C1 segment of cervical spinal cord (tissue), 14 donors: ENCODE measurements around the gene WFS1.

Experiments
- DNase-seq, 14 donors: peaks; one replicate each; lab custom pipeline; 2025; lab: John Stamatoyannopoulos, UW

The WFS1 gene

DNA sequence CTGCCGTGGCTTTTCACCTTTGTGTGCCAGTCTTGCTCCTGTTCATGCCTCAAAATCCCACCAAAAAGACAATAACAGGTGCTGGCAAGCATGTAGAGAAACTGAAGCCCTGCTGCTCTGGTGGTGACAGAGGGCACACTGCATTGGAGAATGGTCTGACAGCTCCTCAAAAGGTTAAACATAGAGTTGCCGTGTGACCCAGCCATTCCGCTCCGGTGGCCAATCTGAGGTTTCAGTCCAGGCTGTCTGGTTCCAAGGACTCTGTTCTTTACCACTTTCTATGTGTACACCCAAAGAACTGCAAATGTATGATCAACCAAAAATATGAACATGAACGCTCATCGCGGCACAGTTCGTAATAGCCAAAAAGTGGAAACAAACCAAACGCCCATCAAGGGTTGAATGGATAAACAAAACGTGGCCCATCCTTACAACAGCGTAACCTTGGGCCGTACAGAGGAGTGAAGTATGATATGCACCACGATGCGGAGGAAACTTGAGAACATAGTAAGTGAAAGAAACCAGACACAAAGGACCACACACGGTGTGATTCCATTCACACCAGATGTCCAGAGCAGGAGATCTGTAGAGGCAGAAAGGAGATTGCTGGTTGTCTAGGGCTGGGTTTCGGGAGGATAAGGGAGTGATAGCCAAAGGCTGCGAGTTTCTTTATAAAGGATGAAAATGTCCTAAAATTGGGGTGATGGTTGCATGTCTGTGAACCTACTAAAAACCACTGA lies 33.6 kb upstream of the WFS1 start:
- no peak for DNase-seq

DNA sequence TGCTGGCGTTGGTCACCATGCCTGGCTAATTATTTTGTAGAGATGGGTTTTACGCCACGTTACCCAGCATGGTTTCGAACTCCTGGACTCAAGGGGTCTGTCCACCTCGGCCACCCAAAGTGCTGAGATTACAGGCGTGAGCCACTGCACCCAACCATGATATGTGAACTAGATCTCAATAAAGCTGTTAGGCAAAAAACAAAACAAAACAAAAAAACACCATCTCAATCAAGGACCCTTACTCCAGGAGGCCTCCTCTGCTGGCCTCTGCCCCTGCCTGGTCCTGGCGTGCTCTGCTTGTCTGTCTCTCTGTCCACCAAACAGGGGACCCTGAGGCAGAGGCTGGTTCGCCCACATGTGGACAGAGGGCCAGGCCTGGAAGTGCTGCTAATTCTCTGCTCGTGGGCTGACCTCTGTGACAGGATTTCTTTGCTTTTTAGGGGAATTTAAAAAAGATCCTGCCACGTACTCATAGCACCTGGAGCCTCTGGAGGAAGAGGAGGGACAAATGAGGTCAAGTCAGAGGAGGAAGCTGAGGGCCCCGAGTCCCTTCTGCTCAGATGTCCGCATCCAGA lies 32.7 kb upstream of the WFS1 start:
- no peak for DNase-seq

DNA sequence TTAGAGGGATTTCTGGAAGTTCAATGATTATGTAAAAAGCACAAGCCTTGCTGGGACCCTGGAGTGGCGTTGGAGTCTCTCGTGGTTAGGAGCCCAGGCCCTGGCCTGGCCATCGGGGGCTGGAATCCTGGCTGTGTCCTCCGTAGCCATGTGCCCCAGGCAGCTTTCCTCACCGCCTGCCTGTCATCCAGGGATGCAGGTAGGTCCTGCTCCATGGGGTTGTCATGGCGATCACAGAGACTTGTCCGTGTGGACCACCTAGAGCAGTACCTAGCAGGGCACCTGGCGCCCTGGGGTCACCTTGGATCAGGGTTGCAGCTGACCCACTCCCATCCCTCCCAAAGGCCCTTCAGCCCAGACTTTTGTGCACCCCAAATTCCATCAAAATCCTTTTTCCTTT lies 30.2 kb upstream of the WFS1 start:
- no peak for DNase-seq

DNA sequence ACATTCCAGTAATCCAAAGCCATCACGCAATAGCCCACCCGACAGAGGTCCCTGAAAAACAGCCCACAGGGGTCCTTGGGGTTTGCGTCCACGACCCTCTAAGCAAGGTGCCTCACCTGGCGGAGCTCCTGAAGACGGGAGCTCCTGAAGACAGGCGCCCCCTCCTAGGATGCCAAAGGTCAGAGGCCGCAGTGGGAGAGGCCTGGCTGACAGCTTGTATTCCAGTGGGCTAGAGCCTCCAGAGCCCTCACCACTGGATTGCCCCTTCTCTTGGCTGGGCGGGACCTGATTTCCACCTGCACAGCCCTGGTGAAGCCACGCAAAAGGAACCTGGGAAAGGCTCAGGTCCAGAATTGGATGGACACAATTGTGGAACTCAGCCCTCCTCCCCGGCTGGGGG lies 29.7 kb upstream of the WFS1 start:
- no peak for DNase-seq

DNA sequence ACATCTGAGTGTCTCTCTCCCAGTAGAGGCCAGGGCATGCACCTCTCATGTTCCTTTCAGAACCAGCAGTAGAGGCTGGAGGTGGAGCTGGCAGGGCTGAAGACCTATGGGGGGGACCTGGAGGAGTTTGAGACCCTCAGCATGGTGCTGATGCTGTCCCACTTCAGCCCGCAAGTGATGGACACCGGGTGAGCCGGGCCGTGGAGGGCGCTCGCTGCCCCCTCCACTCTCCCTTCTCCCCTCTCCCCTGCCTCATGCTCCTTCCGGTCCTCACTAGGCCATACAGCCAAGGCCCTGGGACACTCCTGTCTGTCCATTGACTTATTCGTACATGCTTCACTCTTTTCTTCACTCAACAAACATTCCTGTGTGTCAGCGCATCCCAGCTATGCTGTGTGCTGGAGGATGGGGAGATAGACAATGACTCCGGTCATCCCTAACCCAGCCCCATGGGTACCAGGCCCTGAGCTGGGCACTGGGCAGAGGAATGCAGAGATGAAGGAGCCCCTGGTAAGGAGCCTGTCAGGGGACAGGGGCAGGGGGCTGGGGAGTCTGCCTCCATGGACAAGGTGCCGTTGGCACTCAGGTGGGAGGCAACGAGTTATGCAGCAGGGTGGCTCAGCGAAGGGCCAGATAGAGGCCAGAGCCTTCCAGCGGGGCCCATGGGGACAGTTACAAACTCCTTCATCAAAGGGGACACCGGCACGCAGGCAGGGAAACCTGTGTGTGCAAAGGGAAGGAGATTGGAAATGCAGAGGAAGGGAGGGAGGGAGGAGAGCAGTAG lies 28.4 kb upstream of the WFS1 start:
- no peak for DNase-seq

DNA sequence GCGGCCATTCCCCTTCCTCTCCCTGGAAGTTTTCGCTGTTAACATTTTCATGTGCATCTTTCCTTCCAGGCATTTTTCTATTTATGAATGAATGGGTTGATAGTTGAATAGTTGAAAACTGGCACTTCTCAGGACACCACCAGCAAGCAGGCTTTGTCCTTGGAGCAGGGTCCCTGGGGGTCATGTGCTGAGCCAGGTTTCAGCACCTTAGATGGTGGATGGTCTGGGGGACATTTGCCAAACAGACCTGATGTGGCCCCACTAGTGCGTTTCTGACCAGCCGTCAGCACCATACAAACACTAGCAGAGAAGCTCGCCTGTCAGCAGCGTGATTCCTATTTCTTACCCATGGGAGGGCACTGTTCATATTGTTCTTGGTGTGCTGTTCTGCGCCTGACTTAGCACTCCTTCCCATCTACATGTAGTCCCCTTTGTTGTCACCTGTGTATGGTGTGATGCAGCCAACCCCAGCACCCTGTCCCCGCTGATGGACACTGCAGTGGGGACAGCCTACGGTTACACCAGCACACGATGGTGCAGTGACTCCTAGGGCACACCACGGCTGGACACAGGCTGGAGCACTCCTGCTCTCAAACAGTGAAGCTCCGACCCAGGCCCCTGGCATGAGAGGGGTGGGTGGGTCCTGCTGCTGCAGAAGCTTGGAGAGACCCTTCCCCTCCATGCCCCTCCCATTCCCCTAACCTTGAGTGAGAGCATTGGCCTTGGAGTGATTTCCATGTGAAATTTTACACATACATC lies 27.2 kb upstream of the WFS1 start:
- no peak for DNase-seq

DNA sequence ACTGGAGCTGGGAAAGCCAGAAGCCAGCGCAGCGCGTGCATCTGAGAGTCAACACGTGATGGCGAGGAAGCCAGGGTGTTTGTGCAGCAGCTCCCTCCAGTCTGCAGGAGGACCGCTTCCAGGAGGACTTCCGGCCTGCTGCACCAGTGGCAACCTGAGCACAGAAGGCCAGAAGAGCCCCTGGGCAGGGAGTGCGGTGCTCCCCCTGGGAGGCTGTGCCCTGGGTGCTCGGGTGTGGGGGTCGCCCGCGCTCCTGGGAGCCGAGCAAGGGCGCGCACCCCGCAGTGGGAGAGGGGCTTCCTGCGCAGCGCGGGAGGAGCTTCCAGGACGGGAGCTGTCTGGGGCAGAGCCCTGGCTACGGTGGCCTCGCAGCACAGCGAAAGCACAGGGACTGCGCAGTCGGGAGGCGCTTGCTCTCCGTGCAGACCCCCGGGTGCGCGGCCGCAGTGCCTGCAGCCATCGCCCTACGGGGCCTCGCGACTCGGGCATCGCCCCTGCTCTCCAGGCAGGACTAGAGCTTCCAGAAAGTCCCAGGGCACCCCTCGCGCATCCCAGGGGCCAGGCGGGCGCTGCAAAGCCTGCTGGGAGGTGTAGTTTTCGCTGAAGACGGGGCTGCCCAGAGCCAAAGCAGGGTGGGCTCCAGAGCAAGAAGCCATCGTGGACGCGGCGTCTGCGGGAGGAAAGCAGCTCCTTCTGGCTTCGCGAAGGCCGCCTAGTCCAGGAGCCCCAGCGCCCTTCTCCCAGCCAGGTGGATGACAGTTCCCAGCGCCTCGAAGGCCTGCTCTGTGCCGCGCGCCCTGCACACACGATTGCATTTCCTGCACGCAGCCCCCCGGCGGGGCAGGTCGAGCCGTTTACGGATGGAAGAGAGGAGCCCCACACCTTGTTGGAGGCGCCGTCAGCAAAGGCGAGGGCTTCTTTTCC lies 24.1 kb upstream of the WFS1 start:
- DNase-seq: peak in 8 of 14 donors; percentile 16 to 81 (median 44)

DNA sequence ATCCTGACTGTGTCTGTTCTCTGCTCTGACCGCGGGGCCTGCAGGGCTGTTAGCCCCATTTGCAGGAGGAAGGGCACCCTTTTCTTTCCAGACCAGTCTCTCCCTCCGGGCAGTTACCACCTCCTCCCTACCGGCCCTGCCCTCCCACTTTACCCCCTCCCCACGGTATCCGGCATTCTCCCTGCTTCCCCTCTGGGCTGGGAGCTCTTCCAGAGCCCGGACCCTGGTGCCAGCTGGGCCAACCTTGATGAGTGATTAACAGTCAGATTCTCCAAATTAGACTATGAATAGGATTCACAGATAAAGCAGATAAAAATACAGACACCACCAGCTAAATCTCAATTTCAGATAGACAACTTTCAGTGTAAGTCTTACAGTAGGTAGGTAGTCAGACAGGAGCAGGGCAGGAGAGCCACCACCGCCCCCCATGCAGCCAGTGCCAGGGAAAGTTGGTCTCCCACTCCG lies 23.4 kb upstream of the WFS1 start:
- DNase-seq: no peak

DNA sequence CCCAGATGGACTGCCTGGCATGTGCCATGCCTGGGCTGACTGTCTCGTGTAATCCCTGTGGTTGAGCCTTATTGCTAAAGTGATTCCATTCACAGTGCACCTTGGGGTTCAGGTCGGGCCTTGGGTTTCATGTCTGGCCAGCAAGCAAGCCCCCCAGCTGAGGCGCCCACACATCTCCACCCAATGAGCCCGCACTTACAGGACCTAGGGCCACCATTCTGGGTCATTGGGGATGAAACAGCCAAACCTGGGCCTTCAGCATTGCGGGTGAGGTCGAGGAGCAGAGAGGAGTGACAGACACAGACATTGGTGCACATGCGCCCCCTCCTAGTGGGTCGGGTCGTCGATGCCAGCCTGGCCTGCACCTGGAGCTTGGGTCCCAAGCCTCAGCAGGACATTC lies 21.3 kb upstream of the WFS1 start:
- no peak for DNase-seq

DNA sequence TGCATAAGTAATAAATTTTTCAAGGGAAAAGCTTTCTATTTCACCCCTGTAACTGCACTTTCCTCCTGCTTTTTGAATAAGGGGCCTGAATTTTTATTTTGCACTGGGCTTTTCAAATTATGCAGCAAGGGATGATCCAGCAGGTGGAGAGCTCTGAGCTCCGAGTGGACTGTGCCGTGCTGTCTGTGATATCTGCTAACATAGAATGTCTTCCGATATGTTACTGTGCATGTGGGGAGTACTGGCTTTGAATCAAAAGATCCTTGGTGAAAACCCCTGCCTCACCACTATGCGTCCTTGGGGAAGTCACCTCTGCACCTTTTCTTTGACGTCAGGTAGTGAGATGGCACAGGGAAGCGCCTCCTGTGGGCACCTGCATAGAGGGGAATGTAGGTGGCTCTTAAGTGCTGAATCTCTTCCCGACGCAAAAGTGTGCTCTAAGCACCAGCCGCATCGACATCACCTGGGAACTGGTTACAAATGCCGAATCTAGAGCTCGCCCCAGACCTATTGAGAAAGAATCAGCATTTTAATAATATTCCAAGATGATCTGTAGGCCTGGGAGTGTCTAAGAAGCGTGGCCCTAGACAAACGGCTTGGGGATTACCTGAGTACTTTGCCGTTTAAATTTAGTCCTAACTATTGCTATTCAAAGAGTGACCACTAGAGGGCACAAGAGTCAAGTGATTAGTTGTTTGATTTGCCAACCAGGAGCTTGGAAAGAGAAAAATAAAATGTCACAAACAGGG lies 19.2 kb upstream of the WFS1 start:
- DNase-seq: peak in 3 of 14 donors; percentile 41 to 68 (median 50)

DNA sequence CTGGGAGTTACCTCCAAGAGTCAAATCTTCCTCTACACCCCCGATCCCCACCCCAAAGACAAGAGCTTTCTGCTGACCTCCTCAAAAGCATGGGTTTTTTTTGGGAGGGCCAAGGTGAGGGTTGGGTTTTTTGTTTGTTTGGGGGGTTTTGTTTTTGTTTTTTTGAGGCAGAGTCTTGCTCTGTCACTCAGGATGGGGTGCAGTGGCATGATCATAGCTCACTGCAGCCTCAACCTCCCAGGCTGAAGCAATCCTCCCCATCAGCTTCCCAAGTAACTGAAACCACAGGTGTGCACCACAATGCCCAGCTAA lies 18.7 kb upstream of the WFS1 start:
- DNase-seq: no peak

DNA sequence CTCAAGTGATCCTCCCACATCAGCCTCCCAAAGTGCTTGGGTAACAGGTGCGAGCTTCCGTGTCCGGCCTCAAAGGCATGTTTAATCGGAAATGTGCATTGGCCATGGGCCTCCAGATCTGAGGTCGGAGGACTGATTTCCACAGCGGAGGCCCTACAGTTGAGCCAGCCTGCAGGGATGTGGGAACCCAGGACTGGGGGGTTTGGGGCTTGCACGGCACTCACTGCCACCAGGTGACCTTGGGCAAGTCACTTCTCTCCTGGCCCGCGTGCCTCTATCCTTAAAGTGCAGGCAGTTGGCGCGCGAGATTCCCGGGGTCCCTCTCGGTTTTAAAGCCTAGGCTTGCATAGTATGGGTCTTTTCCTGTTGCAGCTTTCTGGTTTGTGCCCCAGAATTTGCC lies 18.3 kb upstream of the WFS1 start:
- no peak for DNase-seq

DNA sequence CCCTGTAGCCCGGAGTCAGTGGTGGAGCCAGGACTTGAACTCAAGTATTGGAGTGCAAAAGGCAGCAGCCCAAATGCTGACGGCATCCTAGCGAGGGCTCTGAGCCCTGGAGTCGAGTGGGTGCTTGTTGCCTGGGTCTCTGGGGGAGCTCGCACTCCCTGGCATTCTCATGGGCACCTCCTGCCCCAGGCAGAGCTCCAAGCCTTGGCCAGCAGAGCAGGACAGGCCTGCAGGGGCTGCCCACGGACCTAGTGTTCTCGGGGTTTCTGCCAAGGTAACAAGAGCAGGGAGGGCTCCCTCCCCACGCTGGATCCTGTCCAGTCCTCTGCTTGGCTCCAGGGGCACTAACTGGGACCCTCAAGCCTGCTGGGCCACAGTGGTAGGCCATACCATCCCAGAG lies 17.6 kb upstream of the WFS1 start:
- peak in 9 of 14 donors; percentile 15 to 79 (median 65) for DNase-seq

DNA sequence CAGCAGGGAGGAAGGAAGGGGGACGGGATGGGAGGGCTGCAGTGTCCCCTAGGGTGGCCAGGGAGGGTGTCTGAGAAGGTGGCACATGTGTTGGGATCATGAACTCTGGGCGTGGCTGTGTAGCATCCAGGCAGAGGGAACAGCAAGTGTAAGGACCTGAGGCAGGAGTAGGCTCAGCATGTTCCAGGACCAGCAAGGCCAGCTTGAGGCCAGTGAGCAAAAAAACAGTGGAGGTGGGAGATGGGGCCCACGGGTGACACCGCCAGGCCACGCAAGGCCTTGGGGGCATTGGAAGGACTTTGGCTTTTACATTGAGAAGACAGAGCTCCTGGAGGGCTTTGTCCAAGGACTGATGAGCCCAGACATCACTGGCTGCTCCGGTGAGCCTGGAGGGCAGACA lies 16.5 kb upstream of the WFS1 start:
- no peak for DNase-seq

DNA sequence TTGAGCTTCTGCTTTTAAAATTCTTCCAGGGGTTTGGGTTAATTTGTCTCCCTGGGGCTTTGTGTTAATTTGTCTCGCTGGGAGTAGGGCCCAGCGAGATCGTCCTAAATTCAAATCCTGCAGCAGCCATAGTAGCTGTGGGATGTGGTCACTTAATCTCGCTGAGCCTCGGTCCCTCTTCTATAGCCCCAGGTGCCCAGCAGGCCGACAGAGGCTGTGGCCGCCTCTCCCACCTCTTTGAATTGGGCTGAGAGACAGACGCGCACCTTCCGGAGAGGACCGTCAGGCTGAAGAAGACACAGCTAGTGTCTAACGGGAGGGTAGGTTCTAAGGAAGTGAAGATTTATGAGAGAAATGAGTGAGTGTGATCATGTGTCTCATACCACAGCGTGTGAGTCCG lies 15.7 kb upstream of the WFS1 start:
- DNase-seq: no peak

DNA sequence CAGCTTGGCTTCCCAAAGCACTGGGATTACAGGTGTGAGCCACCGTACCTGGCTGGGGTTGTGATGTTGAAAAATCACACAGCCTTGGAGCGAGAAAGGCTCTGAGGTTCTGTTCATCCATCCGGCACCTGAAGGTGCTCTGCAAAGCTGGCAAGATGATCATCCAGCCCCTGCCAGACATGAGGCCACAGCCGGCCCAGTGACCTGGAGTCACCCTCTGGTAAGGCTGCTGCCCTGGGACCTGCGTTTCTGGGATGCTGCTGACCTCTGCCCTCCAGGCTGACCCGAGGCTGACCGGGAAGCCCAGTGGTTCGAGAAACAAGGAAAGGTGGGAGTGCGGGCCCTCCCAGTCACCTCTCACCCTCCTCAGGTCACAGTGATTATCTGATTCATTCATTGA lies 13.5 kb upstream of the WFS1 start:
- no peak for DNase-seq

DNA sequence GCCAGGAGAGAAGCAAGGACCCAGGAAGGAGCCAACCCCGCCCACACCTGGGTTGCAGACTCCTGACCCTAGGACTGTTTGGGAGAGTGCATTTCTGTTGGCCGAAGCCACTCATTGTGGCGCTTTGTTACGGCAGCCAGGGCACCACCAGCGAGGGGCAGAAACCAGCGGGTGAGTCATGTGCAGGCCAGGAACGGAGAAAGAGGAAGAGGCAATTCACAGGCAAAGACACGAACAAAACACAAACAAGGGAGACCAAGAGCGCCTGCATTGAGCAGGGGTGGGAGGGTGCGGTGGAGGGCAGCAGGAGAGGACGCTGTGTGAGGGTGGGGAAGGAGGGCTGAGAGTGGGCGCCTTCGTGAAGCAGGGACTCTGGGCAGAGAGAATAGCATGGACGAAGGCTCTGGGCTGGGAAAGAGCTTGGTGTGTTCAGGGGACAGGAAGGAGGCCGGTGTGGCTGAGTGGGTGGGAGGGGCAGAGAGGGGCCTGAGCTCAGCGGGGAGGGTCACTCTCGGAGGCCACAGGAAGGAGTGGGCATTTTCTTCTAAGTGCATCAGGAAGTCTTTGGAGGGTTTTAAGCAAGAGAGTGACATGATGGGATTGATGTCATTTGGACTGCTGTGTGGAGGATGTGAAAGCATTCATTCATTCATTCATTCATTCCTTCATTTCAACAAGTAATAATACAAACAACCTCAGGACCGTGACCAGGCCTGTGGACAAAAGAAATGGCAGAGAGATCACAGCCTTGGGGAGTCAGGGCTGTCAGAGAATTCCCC lies 12.2 kb upstream of the WFS1 start:
- peak in 6 of 14 donors; percentile 15 to 65 (median 27) for DNase-seq

DNA sequence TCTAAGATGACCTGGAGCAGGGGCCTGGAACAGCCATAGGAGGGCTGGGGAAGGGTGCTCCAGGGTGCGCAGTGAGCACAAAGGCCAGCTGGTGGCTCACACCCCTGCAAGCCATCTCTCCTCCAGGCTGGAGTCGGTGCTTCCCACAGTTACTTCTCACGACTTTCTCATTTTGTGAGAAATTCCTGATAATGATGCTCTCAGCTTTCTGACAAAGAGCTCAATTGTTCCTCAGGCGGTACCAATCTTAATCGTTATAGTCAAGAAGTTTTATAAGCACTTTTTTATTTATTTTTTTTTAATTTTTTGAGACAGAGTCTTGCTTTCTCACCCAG lies 11.7 kb upstream of the WFS1 start:
- DNase-seq: no peak

DNA sequence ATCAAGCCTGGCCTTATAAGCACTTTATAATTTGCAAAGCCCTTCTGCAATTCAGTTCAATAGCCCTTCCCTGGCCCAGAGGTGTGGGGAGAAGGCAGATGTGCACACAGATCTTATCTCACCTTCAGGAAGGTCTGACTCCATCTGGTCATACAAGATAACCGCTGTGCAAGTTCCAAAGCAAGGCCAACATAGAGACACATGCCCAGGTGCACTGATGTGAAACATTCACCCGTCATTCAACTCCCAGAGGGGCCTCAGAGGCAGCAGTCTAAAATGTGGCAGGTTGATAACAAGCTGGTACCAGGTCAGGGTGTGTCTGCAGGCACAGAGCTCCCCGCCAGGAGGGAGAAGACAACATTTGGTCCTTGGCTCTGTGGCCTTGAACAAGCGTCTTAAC lies 10.9 kb upstream of the WFS1 start:
- DNase-seq: no peak

DNA sequence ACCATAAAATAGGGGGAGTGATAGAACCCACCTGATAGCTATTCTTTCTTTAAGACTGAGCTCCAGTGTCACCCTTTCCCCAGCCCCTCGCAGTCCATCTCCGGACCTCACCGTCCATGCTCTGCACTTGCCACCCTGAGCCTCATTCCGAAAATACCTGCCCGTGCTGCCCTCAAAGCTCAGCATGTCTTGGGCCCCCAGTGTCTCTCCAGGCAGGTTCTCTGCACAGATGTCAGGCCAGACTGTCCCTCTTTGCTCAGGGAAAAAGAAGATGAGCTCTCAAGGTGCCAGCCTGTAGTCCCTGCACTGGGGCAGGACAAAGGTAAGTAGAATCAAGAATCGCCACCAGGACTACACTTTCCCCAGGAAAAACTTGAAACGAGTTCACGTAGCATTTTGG lies 9.8 kb upstream of the WFS1 start:
- no peak for DNase-seq
